GM19035 (cell line): ENCODE results near the gene SLC35F1.

ENCODE experiments used
- ATAC-seq: cut with Tn5 transposase; IDR thresholded peaks from one replicate; pipeline ENCODE4 v1.9.1; 2021; ENCODE audit not compliant: unreplicated experiment

Gene SLC35F1

GRCh38 chr6:118305081-118305480 is 398.0 kb downstream of the SLC35F1 start:
- ATAC-seq = no peak

DNA sequence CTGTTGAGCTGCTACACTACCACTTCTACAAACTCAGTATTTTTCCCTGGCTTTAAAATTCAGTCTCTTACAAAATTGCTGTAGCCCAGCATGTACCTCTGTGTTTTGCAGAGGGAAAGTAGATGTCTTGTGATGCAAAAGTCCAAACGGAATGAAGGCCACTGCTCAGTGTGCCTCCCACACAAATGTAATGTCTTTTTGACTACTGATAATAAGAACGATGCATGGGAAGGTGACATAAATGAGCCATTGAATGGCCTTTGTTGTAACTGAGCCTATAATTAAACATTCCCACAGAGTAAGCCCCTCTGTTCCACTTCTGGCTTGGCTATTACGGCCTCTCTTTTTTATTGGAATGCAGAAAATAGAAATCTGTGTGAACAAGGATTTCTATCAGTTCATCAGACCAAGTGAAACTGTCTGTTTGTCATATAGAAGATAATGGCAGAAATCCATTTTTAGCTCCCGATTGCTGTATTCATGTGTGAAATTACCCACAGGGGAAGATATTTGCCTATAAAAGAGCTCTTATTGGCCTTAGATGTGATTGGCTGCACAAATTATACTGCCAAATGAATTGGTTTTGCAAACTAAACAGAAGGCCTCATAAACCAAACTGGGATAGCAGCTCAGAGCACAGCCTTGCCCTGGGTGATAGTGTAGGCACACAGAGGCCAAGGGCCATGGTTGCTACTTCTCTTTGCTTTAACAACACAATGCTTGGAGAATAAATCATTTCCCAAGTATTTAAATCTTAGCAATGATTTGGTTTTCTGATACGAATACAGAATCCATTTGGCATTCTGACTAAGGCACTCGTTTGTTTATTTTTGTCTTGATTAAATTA is 399.6 kb downstream of the SLC35F1 start:
- ATAC-seq = no peak

DNA sequence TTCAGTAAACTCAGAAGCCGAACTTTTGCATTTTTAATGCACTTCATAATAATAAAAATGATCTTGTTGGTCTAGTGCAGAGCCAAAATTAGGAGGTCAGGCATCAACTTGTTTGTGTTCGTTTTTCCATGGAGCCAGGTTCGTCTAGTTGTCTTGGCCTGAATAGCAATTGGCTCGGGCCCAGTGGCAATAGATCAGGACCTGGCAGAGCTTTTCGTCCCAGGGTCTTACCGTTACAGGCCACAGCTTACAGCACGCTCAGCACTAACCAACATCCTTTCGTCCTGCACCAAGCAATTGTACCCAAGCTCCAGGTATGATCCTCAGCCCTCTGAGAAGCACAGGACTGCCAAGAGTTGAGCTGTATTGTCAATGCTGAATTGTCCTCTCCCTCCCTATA is 400.5 kb downstream of the SLC35F1 start:
- ATAC-seq = no peak

DNA sequence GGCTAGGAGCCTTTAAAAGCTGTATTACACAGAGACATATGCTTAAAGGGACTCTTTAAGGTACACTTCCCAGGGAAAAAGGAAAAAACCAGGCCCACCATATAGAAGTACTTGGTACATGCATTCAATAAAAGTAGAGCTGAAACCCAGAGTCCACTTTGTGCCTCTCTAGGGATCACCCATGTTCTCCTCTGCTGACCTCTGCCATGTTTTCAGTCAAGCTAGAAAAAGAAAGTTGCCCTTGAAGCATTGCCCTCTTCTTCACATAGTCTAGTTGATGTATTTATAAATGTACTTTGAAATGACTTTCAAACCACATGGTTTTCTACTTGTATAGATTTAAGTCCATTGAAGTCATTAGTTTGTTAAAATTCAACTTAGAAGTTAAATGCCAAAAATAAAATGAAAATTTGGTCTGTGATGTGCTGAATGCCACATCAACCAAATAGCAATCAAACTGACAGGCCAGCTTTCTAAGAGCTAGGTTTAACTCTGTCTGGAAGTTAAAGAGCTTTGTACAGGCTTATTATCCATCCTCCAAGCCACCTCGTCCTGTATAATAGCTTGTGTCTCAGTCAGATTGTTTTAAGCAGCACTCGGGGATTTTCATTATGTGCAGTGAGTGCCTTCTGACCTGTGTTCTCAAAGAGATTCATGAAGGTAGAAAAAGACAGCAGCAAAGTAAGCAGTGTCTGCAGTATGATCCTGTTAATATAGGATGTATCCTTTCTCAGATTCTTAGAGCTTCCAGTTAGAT is 402.5 kb downstream of the SLC35F1 start:
- no peak for ATAC-seq

- ATAC-seq = no peak
Observed at GRCh38 chr6:118313208-118313607, 406.1 kb downstream of the SLC35F1 start.

DNA sequence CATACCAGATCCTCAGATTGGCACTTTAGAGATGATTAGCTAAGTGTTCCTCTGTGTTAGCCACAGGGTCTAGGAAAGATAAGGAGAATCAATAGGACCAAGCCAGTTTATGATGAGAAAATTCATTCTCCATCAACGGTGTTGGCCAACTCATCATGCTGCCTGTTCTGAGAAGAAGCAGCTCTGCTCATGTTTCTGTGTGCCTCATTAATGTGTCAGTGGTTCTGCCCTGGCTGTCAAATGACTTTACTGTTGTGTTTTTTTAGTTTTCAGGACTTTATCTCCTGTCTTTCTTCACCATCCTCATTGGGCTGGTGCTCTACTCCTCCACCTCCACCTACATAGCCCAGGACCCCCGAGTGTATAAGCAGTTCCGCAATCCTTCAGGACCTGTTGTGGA is 406.7 kb downstream of the SLC35F1 start:
- ATAC-seq = no peak

DNA sequence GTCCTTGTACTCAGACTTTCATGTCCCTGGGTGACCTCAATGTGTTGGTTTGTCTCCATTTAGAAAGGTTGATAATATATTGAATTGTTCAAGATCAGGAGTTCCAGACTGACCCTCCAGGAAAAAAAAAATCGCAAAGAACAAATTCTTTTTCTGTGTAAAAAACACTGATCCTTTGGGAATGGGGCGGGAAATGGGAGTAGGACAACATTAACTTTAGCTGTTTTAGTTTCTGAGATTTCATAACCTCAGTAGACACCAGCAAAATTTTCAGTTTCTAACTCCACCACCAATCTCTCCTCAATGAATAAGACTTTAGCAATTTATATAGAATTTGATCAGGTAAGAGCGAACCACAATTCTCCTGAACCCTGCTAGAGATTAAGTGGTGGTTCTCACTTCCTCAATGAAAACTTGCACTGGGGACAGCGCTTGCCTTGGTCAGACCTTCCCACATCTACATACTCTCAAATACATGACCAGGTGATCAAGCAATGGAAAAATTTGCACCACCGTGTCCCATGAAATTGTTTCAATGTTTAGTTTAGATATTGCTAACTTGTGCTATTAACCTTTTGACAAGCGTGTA is 409.8 kb downstream of the SLC35F1 start:
- no peak for ATAC-seq

- no peak for ATAC-seq
Observed at GRCh38 chr6:118317581-118318563, 410.8 kb downstream of the SLC35F1 start.

- ATAC-seq = no peak
Observed at GRCh38 chr6:118318648-118319047, 411.6 kb downstream of the SLC35F1 start.

DNA sequence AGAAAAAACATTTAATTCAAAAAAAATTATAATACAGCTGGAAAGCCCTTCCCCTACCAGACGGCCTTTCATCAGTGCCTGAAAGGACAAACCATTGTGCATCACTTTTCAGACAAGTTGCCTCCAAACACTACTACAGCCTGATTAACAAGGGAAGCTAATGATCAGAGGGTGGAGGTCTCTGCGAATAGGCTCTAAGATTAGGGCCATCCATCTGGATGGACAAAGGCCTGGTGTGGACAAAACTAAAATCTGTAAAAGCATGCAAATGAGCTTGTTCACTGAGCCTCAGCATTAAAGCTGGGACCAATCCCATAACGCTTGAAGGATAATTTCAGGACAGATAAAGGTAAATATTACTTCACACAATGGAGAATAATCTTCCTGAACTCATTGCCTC is 412.4 kb downstream of the SLC35F1 start:
- no peak for ATAC-seq

GRCh38 chr6:118319894-118320649 is 413.0 kb downstream of the SLC35F1 start:
- no peak for ATAC-seq

- ATAC-seq = no peak
Observed at GRCh38 chr6:118320652-118321051, 413.6 kb downstream of the SLC35F1 start.

DNA sequence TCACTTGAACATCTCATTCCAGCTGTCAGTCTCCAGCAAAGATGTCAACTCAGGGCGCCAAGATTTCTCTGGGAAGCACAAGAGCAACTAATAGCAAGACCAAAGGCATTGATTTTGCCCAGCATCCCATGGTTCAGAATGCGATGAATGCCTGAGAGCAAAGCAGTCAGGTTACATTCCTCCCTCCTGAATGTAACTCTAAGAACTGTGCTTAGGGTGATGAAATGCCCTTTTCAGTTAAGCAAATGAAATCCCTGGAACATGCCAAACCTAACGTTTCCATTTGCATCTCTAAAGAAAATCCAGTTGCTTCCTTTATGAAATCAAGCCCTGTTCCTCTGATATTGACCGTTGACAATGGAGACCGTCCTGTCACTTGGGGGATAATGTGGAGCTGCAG is 417.1 kb downstream of the SLC35F1 start:
- ATAC-seq = no peak

DNA sequence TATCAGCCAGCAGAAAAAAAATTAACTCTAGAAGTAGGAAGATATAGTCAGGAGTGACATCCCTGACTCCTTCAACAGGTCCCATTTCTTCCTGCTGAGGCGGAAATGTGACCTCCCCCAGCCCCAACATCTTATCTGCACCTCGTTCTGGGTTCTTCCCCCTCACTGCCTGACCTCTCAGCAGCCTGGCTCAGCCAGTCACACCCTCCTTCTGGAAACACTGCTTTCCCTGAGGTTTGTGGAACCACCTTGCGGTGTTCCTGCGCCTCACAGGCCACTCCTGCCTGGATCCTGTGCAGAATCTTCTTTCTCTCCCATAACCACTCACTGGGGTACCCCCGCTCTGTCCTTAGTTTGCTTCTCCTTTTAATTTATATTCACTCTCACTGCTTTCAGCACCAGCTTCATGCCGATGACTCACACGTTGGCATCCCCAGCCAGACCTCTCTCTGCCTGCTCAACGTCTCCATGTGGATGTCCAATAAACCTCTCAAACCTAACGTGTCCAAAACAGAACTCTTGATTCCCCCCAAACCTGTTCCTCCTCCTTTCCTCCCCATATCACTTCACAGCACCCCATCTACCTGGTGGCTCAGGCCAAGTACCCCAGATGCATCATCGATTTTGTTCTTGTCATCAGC is 418.3 kb downstream of the SLC35F1 start:
- ATAC-seq = no peak

GRCh38 chr6:118326712-118327111 is 419.6 kb downstream of the SLC35F1 start:
- ATAC-seq = no peak

GRCh38 chr6:118327237-118327636 is 420.2 kb downstream of the SLC35F1 start:
- no peak for ATAC-seq

GRCh38 chr6:118333772-118334171 is 426.7 kb downstream of the SLC35F1 start:
- ATAC-seq = no peak

DNA sequence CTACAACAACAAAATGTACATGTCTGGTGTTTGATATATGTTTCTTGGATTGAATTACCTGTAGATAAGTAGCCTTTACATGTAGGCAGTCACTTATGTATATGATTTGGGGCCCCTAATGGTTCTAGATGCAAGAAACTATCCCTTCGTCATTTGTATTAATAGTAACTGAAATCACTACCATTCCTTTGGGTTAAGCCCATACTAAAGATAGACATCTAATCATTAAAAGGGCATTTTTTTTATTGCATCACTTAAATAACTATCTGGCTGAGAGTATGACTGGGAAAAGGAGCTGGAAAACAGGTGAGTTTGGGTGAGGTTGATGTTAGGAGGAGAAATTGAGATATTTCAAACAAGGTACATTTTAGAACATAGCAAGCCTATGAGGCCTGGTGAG is 427.6 kb downstream of the SLC35F1 start:
- no peak for ATAC-seq

DNA sequence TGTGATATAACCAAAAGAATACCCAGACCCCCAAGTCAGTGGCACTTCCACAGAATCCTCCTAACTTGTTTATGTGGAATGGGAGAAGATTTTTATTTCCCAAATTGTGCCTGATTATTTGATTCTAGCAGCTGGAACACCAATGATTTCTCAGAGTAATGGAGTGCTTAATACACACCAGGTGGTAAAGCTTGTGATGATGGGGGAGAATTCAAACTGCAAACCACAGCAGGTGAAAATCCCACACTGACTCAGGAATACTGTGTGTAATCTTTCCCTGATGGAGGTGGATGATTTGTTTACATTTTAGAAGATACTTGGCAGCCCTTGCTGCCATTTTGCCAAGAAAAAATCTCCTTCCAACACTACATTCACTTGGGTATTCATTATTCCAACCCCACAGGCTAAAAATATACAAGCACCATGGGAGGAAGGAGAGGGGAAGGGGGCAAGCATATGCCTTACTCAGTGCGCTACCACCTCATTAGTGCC is 428.3 kb downstream of the SLC35F1 start:
- ATAC-seq = no peak
